Stimulated activated CD4-positive, alpha-beta T cell treated with anti-CD3 and anti-CD28 coated beads, Interleukin-2, amount 100 ng/mL, for 4 hours (primary cell): Measurements from ENCODE around the gene ATP8A1.
"Not testable (repeated sequence)": the region's sequence is repeated elsewhere in the genome, so short reads cannot be mapped to it uniquely, and the experiment has no call there.

Experiments used
- DNase-seq: peaks from one replicate; pipeline ENCODE4 v3.0.0-alpha.2; 2020; ENCODE audit warnings: low read depth

Gene ATP8A1

DNA sequence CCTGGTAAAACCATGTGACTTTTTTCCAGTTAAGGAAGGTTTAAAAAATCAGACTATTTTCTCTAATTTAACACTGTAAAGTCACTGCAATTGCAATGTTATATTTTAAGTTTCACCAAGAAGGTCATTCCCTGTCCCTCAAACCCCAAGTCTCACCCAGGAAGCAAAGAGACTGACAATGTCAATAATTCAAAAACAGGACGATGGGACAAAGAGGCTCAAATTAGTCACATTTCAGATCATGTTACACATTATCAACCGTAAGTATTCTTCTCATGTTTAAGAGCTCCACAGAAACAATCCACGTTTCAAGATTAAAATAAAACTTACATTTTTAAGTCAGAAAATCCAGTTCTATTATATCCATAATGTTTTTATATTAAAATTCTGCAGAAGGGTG is 246.5 kb downstream of the ATP8A1 start:
- no peak for DNase-seq

DNA sequence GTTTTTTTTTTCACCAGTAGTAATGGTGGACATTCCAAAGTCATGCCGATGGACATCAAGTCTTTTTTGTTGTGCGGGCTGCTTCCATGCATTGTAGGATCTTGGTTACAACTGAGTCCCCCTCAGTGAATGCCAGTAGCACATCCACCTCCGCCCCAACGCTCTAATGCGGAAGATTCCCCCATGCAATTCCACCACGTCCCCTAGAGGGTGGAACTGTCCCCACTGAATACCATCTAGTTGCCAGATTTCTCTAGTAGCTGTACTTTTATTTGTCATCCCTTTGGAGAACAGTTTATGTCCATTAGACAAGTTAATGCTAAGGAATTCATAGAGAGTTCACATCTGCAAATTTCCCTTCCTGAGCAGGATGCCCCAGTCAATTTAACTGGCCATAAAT is 252.9 kb downstream of the ATP8A1 start:
- no peak for DNase-seq

- DNase-seq: no peak
These were observed 255.7 kb downstream of the ATP8A1 start for GRCh38 chr4:42401171-42401570.

GRCh38 chr4:42399393-42399792 is 257.5 kb downstream of the ATP8A1 start:
- DNase-seq: no peak

DNA sequence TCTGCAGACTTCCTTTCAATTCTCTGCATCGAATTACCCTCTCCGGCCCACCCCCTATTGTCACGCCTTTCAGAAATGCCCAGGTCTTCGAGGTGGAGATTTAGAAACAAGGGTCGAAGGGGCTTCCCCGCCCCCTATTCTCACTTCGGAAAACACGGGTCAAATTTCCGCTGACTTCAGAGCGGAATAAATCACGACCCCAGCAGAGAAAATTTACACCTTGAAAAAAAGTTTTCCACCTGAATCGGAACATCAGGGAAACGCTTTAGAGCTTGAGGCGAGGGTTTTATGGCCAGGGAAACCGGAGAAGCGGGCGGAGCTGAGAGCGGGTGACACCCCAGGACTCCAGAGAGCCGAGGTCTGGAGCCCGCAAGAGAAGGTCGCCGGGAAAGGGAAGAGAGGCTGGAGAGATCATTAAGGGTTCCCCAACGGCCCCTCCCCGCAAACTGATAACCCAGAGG is 258.0 kb downstream of the ATP8A1 start:
- DNase-seq: no peak

DNA sequence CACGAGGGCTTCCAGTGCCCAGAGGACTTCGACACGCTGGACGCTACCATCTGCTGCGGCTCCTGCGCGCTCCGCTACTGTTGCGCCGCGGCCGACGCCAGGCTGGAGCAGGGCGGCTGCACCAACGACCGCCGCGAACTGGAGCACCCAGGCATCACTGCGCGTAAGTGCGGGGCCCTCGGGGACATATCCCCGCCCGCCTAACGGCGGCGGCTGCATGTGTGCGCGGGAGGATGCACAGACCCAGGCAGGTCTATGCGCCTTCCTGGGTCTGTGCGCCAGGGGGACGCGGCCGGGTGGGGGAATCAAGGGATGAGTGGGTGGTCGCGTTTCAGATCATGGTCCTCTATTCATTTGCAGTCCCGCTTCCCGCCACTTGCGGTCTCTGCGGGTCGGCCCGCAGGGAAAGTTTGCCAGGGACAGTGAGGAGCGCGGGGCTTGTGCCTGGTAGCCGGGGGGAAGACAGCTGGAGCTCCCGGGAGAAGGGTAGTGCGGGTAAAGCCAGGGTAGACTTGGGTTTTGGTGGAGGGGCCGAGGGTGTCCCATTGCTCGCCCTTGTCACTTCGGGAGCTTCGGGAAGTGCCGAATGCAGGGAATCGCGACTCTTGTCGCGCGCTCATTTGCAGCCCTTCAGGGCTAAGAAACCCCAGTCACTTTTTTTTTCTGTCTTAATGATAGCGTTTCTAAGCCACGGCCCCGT is 258.6 kb downstream of the ATP8A1 start:
- no peak for DNase-seq

DNA sequence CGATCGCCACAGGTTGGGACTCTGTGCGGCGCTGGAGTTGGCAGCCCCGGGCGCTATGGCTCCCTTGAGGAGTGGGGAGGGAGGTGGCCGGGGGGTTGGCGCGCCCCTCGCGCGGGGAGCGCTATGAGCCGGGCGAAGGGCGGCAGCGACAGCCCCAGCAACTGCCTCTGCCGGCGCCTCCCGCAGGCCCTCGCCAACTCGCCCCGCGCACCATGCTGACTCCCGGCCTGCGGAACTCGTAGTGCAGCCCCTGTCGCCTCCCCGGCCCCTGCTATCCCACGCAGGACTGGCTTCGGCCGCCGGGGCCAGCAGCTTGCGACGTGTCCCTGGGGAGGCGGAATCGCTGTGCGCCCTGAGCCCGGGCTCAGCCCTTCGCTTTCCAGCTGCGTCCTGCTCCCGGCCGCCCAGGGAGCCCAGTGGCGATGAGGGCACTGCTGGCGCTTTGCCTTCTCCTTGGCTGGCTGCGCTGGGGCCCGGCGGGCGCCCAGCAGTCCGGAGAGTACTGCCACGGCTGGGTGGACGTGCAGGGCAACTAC is 259.2 kb downstream of the ATP8A1 start:
- DNase-seq: no peak

DNA sequence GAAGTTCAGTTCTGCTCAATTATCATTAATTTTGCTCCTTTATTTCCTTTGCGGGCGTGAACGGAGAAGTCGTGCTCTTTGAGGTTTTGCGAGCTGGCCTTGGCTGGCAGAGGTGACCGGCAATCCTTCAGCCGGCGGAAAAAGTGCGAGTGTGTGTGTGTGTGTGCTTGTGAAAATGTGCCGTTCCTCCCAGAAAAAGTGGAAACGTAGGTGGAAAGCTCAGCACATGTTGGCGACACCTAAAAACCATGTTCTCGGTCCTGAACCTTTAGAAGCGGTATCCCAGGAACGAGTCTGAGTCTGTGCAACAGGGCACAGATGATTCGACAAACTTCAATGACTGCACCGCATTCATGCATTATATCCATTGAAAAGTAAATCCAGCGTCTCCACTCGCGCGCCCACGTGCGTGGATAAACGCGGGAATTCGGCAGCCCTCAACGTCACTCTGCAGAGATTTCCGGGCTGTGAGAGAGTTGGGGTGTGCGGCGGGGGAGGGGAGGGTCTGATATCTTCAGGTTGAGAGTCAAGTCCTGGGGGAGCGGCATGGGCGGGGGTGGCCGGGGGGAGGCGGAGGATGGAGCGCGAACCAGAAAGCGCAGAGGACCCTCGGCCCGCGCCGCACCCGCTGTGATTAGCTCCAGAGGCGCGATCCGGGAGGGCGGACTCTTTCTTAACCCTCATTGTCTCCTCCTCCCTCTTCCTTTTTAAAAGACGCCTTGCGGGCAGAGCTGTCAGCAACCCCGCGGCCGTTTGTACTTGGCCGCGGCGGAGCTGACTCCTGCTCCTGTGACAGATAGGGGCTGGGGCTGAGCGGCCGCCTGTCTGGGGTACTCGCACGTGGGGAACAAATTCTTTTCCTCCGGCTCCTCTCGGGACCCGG is 259.9 kb downstream of the ATP8A1 start, which contains the start of gene SHISA3:
Gene SHISA3 (plus strand): TSS at position 737 of the 883 bp plus-strand sequence. CDS start 569 bp downstream, outside the sequence.
- no peak for DNase-seq

DNA sequence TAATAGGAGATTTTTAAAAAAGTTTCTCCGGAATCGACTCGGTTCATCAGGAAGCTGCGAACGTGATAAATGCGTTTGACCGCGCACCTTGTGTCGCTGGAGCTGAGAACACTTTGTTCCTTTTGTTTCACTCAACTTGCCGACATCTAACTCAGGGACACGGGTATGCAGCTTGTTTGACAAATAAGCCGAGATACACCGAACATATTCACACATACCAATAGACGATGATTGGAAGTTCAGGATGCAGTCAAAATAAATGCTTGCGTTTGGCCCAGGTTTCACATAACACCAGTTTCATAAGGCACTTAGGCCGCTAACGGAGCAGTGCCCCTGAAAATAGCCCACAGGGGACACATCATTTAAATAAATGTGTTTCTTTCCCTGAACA is 260.5 kb downstream of the ATP8A1 start:
- no peak for DNase-seq

DNA sequence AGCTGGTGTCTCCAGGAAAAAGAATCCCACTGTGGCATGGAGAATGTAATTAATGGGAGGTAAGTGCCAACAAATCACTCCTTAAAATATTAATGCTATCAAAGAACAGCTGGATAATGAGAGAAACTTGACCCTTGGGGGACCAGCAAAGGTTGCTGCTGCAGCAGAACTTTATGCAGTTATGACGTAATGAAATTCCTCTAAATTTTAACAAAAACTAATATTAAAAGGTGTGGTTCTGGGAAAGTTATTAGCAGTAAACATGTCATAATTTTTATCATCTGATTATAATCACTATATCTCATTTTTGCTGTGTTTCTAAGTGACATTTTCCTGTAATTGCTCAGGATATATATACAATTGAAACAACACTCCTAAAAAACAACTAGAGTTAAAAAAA is 261.3 kb downstream of the ATP8A1 start:
- no peak for DNase-seq

- DNase-seq: no peak
These were observed 264.5 kb downstream of the ATP8A1 start for GRCh38 chr4:42392436-42392835.

DNA sequence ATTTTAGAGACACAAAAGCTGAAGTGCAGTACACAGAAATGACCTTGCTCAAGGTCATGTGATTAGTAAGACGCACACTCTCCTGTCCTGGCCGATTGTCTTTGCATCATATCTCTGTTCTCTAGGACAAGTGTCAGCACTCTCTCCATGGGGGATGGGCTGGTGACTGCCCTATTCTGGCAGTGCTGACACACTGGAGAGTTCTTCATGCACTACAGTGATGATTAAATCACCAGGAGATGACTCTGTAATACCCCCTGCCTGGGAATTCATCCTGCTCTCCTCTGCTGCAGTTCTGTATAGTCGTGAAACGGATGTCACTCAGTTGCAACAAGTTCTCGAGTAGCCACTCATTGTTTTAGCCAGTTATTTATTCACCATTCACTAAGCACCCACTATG is 264.9 kb downstream of the ATP8A1 start:
- no peak for DNase-seq

- DNase-seq: no peak
These were observed 265.6 kb downstream of the ATP8A1 start for GRCh38 chr4:42391355-42391664.

DNA sequence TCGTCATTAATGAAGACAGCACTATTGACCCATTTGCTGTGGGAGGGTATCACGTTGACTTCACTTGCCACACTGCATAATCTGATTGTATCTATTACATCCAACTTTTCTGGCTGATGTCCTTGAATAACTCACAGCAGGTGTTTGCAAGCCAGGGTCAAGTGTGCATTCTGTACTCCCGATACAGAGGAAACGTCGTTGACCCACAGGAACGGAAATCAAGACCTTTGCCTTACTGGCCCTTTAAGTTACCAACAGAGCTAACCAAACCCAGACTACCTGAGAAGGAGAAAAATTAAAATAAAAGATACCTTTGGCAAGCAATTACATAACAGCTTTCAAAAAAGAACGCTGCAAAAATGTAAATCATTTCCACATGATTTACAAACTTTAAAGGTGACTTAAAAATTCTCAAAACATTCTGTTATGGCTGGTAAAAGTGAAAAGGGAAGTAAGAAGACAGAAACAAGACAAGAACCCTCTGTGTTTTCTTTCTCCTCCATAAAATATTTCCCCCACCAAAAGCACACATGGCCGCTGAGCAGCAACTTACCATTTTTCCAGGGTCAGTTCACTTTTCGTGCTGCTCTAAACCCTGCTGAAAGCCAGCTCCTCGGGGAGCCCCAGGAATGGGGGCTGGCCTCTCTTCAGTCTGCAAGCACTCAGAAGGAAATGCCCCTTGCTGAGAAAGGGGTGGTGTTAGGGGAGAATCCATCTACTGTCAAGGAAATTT is 266.1 kb downstream of the ATP8A1 start:
- DNase-seq: no peak

GRCh38 chr4:42385516-42385915 is 271.4 kb downstream of the ATP8A1 start:
- no peak for DNase-seq

GRCh38 chr4:42381666-42382065 is 275.2 kb downstream of the ATP8A1 start:
- DNase-seq: no peak

DNA sequence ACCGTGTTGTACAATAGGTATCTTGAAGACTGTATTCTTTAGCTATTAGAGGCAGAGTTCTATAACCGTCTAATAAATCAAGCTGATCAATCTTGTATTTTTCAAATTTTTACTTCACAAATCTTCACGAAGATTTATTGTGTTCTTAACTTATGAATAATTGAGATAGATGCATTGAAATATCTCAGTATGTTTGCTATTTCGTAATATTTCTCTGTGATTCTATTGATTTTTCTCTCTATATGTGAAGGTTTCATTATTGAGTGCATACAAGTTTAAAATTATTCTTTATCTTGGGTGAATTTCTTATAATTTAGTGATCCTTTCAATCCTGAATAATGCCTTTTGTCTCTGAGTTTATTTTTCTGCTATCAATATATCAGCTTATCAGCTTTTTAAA is 279.4 kb downstream of the ATP8A1 start:
- DNase-seq: no peak

- DNase-seq: not testable (repeated sequence)
These were observed 284.6 kb downstream of the ATP8A1 start for GRCh38 chr4:42372303-42372702.

DNA sequence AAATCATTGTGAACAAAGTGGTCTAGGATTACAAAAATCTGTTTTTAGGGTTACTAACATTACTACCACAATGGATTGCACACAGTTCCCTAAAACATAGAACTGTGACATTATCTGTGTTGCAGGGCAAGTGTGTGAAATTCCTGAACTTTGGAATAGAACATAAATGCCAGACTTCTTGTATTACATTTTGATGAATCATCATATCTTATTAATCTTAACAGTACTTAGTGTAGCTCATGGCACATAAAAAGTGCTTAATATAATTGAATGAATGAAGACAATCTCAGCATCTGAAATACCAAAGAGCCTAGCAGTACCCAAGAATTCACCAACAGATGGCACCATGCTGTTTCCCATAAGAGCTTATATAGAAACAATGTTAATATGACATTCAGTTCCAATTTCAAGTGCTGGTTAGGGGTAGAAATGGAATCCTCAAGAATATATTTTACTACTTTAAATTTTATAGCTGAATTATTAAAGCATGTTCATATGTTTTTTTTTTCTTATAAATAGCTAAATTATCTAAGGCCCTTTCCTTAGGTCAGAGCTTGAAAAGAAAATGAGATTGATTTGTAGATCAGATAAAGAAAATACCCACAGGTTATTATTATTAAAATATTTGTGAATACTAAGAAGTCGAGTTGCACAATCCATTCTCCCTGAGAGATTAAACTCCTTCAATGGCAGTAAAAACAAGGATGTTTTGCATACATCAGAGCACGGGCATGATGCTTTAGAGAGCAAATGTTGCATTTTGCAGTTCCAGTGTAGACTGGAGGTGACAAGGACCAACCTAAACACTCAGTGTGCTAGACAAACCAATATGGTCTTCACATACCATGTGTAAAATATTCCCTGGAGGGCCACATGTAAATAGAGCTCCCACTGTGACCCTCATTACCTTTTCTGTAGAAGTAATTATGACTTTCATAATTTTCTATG is 285.3 kb downstream of the ATP8A1 start:
- no peak for DNase-seq

DNA sequence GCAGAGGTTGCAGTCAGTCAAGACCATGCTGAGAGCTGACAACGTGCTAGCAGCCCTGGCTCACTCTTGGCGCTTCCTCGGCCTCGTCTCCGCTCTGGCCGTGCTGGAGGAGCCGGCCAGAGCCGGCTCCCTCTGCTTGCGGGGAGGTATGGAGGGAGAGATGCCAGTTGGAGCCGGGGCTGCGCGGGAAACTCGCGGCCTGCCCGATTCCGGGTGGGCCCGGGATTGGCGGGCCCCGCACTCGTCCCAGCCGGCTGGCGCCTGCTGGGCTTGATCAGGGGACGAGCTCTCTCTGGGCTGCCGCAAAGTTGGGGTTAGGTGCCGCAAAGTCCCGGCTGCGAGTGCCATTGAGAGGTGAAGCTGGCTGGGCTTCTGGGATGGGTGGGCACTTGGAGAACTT is 287.4 kb downstream of the ATP8A1 start:
- DNase-seq: no peak

DNA sequence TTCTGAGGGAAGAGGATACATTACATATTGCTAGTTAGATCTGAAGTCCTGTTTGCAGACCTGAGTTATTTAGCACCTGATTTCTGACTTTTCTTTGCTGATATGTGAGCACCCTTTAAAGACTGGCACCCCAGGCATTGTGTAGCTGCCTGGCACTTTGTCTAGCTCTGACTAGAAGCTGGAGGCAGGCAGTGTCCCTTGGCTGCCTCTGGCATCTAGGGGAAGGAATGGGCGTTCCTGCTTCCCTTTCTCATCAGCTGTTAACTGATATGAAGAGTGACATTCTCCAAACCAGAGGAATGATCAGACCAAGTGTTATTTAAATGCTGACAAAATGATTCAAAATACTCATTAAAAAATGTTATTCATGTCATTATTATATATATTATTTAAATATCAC is 289.9 kb downstream of the ATP8A1 start:
- no peak for DNase-seq
